SKM-1 (cell line): Measurements from ENCODE around the gene ITPR1.

Source experiments
- DNase-seq: peaks from one replicate; lab custom pipeline; 2025; ENCODE audit not compliant: unreplicated experiment; lab: John Stamatoyannopoulos, UW

ITPR1 gene

DNA sequence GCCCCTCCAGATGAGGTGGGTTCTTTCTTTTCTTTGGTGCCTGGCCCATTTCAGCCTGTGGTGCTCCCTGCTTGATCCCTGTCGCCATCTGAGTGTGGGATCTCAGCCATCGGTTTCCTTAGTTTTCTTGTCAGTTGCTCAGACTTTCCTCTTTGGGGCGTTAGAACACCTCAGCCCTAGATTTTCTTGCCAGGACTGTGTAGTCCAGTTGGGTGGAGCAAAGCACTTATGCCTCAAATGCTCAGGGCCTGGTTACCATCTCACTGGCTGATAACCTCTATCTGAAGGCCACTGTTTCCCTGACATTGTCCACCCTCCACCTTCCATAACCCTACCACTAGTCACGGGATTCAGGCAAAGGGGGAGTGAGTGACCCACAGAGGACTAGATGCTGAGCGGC lies 277.4 kb downstream of the ITPR1 start:
- DNase-seq = no peak

DNA sequence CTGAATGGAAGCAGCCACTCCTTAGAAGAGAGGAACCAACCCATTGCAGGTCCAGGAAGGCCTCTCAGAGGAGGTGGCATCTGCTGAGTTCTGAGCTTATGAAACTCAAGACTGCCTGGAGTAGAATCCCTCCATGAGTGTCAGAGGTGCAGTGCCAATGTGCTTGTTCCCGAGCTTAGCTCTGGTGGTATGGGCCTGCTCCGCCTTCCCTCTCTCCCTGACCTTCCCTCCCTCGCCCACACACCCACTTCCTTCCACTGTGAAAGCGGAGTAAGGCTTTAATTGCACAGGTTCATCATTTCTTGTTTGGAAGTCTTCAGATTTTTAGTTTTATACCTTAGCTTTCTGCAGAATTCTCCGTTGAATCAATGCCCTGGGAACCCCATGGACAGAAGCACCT lies 278.1 kb downstream of the ITPR1 start:
- no peak for DNase-seq

DNA sequence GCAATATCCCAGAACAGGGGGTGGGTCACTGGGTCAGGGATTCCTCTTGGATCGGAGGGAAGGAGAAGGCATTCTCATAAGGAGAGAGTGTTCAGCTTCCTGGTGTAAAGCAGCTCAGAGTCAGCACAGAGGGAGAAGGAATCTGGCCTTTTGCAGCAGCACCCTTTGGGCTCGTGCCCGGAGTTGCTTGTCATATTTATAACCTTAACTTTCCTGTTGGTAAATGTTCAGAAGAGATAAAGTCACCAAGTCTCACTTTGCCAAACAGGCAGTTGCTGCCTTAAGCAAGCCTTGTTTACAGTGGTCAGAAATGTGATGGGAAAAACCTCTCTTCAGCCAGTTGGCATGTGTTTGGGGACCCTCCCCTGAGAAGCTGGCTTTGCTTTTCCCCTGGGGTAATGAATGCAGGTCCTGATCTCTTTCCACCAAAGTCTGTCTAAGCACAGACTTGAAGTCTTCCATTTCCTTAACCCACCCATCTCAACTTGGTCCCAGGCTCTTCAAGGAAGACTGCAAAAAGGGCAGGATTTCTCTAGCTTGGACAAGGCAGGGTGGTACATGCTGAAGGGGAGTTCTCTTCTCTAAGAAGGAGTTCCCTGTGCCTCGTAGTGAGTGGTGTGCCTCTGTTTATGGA lies 279.1 kb downstream of the ITPR1 start:
- no peak for DNase-seq

DNA sequence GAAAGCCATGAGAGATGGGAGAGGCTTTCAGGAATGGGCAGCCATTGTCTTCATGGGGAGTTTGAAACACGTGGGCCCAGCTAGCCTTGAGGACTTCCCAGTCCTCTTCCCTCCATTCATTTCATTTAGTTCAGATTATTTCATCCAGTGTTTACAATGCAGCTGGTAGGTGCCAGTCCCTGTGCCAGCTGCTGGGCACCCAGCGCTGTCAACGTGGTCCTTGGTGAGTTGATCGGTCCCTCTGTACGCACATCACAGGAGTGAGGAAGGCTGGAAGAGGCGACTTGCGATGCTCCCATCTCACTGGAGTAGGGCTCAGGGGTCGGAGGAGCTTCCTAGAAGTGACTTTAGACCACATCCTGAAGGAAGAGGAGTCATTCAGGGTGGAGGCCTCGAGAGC lies 279.7 kb downstream of the ITPR1 start:
- DNase-seq = no peak

DNA sequence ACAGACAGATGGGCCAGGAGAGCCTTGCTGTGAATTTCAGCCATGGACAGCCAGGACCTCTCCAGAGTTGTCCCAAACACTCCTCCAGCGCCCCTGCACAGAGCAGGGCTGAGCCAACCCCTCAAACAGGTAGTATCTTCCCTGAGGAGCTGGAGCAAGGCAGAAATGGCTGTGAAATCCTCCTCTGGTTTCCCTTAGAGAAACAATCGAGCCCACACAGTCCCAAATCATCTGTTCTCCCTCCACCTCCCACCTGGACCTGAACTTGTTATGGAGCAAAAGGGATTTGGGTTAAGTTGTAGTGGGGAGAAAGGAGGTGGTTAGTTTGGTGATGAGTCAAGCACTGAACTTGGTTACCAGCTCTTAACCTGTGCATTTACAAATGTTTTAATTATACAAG lies 280.4 kb downstream of the ITPR1 start:
- no peak for DNase-seq

DNA sequence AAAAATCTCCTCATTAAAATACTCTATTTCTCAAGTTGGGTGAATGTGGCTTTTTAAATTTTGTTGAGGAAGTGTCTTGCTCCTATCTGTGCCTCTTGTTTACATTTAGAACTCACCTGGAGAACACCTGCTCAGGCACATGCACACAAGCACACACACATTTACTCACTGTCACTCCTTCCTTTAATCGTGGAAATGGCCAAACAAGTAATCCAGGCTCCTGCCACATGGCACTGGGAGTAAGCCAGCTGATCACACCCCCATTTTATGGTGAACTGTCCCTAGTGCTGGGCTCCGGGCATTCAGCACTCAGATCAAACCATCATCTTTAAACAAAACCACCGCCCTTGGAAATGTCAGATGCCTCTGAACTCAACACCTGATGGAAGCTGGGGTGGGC lies 281.4 kb downstream of the ITPR1 start:
- DNase-seq = no peak

DNA sequence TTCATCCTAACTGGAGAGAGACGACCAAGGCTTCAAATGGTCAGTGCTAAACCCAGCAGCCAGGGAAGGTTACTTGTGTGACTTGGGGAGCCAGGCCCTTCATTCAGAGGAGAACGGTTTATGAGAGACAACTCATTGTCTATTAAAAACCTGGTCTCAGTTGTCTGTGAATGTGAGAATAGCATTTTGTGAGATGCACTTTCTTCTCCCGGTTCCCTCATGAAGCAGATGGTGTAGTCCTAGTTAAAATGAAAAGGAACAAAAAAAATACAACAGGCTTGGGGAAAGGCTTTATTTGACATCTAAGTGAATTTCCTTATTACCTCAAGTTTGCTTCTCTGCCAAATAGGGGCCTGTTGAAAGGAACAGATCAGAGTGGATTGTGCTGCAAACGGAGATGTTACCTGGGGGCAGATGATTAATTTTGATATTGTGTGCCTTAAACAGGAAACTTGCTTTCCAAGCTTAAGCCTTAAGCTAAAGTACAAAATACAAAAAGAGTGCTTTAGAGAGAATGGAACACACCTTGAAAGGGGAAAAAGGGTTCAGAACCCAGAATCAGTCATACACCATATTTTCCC lies 283.3 kb downstream of the ITPR1 start:
- no peak for DNase-seq

DNA sequence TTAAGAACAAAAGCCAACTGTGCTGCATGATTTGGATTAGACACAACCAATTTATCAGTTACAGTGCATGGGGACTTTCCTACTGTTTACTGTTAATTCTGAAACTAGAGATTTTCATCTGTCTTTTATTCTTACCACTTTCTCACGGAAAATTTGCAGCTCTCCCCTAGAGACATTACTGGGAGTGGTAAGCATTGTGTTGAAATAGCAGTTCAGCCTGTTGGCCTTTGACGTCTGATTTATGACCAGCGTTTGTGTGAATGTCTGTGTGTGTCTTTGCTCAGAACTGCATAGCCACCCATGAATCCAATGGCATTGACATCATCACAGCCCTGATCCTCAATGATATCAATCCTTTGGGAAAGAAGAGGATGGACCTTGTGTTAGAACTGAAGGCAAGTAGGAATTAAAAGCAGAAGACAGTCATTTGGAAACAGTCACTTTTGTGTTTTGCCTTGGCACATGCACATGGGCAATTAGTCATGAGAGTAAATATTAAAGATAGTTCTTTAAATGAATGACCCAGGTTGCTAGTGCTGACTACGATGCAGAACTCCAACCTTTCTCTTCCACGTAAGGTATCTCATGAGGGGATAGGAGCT lies 283.9 kb downstream of the ITPR1 start:
- DNase-seq = no peak

DNA sequence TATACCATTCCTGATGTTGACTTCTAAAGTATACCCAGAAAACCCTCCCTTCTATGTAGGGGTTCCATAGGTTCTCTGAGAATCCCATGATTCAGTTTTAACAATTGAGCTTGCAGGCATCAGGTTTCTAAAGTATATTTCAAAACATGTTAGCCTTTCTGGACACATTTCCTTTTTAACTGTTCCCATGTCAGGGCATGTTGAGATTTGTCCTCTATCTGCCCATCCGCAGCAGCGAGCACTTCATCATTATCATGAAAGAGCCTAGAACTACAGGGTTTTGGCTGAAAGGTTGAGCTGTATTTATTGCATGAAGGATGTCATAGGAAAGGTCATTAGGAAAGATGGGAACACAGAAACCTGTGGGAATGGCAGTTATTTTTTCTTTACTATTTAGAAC lies 285.0 kb downstream of the ITPR1 start:
- no peak for DNase-seq

DNA sequence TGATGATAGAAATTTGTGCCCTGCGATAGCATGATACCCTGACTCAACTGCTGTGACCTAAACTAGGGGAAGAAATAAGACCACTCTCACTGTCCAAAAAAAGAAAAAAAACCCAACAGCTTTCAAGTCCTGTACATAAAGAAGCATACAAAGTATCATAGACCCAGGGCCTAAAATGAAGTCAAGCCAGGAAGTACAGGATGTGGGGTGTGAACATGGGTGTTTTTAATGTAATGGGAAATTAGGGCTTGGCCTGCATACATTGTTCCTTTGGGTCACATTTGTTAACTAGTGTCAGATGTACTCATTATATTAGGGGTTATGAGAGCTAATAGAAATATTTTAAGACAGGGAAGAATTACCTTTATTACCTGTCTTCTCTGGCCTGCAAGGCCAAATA lies 285.6 kb downstream of the ITPR1 start:
- DNase-seq = no peak

DNA sequence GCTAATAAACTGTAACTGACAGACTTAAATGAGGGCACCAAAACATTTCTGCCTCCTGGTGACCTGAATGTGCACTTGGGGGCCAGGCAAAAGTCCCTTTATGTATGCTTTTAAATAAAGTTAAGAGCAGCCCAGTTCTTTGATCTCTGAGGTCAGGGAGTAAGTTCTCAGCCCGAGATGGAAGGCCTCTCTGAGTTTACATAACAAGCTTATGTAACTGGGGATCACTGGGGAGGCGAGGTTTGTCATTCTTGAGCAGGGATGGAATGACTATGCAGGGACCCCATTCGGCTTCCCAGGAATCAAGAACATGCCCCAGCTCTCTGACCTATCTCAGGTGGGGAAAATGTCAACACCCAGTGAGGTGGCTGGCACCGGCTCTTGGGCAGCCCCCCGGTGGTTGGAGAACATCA lies 287.4 kb downstream of the ITPR1 start:
- DNase-seq = no peak

DNA sequence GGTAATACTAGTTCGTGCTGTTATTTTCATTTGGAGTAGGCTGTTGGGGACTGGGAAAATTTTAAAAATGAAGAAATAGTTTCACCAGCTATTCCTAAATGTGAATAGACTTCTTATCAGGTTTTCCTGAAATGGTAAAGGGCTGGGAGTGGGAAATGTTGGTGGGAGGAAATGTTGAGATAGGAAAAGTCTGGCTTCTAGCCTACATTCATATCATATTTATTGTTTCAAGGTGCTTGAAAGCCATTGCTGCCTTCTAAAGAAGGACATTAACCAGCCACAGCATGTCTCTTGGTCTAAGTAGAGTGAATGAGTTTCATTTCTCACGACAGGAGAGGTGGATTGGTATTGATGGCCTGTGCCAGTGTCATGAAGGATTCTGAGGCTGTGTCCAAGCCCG lies 288.9 kb downstream of the ITPR1 start:
- DNase-seq = no peak

DNA sequence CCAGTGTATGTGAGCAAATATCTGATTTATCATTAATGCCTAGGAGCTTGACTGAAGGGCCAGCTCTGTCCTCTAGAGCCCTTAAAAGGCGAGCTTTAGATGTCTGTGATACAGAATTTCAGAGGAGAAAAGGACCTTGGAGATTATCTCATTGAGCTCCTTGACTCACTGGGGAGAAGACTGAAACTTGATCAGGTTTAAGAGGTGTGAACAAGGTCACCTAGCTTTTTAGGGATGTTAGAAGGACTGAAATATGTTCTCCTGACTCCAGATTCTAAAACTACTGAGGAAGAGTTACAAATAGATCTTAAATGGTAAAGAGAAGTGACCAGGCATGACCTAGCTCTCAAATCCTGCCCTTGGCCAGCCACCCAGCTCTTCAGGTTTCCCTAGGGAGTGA lies 292.4 kb downstream of the ITPR1 start:
- DNase-seq = no peak

DNA sequence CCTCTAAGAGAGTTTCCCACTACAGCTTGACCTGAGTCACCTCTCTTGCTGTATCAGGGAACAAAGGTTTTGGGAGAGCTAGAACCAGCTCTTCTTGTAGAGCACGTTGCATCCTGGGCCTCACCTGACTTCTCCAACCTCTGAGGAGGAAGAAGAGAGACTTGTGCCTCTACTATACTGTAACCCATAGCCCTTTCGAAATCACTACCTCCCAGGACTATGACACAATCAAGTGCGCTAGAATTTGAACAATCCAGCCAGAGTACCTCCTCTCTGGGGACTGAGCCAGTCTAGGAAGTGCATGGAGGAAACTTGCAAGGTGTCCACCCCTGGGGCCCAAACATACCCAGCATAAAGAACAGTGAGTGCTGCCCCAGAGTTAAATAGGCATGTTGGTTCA lies 293.3 kb downstream of the ITPR1 start:
- DNase-seq = peak; percentile 12

DNA sequence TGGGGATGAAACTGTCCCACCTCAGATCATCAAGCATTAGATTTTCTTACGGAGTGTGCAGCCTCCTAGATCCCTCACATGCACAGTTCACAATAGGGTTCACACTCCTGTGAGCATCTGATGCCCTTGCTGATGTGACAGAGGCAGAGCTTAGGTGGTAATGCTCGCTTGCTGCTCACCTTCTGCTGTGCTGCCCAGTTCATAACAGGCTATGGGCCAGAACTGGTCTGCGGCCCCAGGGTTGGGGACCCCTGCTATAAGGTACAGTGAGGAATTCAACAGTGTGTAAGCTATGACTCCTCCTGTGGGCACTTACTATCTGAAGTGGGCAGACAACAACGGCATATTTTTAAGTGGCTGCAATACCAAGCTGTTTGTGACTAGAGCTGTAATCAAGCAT lies 298.2 kb downstream of the ITPR1 start:
- no peak for DNase-seq

DNA sequence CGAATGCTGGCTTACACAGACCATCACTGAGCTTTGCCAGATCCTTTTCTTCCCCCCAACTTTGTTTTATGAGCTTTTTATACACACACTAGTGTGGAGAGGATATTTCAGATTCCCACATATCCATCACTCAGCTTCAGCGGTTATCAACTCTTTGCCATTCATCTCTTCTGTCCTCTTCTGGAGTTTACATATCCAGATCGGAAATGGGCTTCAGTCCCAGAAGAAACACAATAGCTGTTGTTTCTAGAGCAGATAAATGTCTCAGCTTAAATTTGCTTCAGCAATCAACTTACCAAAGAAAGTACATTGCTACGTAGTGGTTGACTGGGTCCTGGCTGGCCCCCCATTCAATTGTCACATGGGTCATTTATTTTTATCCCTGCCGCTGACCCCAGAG lies 300.2 kb downstream of the ITPR1 start:
- DNase-seq = no peak

DNA sequence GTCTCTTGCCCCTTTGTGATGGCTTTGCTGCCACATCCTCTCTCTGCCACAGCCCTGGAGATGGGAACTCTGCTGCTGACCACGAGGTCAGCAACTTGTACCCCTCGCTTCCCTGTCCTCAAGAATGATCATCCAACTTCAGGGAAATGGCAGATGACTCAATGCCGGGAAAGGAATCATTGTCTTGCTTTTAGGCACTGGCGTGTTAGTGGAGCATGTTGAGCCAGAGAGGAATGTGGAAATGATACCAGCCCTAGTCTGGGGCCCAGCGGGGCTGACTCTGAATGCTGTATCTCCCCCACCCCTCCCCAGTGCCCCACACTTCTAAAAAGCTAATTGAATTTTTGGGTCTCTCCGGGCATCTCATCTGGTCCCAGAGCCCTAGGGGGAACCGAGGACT lies 301.2 kb downstream of the ITPR1 start:
- no peak for DNase-seq

DNA sequence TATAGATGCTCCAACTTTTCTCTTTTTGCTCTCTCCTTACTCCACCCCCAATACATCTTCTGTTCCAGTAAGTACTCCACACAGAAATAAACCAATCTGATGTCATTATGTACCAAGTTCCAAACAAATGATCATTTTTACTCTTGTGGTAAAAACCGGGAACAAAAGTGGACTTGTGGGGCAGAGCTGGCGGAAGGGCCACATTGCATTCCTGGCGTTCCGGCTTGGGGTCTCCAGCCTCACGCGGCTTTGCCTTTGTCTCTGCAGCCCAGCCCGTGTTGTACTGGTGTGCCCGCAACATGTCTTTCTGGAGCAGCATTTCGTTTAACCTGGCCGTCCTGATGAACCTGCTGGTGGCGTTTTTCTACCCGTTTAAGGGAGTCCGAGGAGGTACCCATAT lies 301.6 kb downstream of the ITPR1 start:
- DNase-seq = no peak

DNA sequence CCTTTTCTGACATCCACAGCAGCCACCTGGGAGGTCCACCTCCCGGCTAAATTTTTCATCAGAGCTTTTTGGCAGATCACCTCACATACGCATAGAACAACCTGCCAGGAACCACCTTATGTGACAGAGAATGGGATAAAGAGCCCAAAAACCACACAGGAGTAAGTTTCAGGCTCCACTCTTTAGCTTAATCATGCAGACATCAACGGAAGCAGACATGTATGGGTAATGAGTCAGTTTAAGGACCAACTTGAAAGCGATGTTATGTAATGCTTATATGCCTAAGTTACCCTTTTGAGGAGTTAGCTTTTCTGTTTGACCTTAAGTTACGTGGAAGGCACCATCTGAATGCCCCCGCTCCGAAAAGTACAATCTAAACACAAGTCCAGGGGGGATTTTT lies 302.8 kb downstream of the ITPR1 start:
- DNase-seq = no peak

DNA sequence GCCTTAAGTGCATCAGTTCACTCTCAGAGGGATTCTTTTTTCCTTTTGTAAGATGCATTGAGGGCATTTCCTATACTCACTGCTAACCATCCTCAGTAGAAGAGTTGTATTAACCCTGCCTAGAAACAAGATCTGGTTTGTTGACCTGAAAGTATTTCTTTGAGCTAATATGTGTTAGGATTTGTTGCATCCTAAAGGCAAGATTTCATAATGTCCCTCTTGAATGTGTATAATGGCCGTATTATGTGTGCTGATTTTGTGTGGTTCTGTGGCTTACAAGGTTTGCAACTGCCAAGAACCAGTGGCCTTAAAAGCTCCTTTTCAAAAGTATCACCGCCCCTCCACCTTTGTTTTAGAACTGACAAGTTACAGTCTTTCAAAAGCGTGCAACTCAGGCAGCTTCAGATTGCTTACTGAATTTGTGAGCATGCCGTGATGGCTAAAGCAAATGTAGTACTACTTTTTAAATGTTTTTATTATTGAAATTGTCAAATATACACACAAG lies 304.1 kb downstream of the ITPR1 start:
- DNase-seq = no peak

DNA sequence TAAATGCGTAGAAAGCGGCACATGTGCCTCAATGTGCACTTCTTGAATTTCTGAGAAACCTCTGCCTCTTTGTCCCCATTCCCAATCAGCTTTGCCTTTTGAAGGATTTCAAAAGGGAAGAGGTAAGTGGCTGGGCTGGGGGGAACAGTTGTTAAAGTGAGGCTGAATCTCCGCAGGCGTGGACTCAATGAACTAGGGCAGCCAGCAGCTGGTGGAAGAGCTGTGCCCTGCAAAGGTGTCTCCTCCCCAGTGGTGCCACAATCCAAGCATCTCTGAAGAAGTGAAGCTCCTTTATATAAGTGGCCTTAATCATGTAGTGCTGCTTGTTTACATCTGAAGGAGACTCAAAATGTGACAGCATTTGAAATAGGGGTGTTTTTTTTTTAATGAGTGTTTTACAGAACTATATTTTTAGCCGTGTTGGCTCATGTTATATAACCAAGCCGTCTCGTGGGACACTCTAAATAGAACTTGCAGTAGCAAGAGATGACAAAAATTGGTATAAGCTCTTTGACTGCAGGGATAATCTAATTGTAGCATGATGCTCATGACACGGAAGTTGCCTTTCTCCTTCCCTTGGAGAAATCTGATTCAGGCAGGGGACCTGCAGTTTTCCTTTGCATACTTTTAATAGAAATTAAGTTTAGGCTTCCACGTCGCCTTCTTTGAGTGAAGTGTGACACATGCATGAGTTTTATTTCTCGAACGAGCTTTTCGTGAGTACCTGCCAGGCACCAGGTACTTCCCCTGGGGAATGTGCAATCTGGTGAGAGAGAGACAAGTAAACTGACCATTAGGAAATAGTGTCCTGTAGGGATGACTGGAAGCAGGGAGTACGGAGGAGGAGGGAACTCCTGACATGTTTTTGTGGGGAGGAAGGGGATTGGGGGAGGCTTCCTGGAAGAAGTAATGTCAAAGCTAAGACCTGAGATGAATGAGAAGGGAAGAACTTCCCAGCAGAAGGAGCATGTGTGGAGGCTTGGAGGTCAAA lies 306.4 kb downstream of the ITPR1 start:
- DNase-seq = no peak

DNA sequence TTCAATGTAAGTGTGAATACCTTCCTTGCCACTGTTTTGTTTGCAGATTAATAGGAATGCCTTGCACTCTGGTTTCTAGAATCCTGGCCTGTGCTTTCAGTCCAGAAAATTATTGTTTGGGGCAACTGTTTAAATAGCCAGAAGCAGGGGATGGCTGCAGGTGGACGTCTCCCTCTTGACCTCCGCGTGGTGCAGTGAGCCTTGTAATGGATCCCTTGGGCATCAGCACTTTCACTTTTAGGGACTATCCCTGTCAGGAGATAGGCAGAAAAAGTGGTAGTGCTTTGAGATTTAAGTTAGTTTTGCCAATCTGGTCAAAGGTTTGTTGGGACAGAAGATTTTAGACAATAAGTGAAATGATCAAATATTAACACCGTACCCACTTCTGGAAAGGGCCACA lies 307.4 kb downstream of the ITPR1 start:
- DNase-seq = no peak
